Measurements from ENCODE around the gene CLASP2.

CLASP2 gene

DNA sequence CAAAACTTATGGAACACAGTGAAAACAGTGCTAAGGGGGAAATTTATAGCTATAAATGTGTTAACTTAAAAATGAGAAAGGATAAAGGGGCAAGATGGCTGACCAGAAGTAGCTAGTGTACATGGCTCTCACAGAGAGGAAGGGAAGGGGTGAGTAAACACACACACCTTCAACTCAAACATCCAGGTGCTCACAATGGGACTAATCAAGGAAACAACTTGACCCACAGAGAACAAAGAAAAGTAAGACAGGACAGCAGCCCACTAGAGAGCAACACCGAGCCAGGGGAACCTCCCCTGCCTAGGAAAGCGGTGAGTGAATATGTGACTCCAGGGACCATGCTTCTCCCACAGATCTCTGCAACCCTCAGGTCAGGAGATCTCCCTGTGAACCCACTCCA lies 192.8 kb downstream of the CLASP2 start:
- no peak for DNase-seq (ENCODE audit: low read depth, low spot score)
- TF ChIP-seq, protein P1, sequence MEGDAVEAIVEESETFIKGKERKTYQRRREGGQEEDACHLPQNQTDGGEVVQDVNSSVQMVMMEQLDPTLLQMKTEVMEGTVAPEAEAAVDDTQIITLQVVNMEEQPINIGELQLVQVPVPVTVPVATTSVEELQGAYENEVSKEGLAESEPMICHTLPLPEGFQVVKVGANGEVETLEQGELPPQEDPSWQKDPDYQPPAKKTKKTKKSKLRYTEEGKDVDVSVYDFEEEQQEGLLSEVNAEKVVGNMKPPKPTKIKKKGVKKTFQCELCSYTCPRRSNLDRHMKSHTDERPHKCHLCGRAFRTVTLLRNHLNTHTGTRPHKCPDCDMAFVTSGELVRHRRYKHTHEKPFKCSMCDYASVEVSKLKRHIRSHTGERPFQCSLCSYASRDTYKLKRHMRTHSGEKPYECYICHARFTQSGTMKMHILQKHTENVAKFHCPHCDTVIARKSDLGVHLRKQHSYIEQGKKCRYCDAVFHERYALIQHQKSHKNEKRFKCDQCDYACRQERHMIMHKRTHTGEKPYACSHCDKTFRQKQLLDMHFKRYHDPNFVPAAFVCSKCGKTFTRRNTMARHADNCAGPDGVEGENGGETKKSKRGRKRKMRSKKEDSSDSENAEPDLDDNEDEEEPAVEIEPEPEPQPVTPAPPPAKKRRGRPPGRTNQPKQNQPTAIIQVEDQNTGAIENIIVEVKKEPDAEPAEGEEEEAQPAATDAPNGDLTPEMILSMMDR (IDR thresholded peaks at IDR 0.05; ENCODE audit: insufficient read depth, low read length, missing control alignments) = no peak
- no peak overlapping the region for H3K4me3 ChIP-seq (ENCODE audit: low read depth, low read length)
- ChIA-PET POLR2A (no interaction called here), CTCF (no interaction called here)

DNA sequence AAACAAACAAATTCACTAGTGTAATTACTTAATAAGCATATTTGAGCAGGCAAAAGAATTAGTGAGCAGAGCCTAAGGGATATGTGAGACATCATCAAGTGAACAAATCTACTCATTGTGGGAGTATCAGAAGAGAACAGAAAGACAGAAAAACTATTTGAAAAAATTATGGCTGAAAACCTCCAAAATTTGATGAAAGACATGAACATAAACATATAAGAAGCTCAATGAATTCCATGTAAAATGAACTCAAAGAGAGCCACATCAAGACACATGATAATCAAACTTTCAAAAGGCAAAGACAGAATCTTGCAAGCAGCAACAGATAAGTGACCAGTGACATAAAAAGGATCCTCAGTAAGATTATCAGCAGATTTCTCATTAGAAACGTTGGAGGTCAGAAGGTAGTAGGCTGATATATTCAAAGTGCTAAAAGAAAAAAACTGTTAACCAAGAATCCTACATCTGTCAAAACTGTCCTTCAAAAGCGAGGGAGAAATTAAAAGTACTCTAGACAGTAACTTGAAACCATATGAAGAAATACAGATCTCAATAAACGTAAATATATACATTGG lies 194.9 kb downstream of the CLASP2 start:
- TF ChIP-seq, protein P1 (IDR thresholded peaks at IDR 0.05; ENCODE audit: insufficient read depth, low read length, missing control alignments) = no peak
- CTCF ChIA-PET = no interaction called here
- POLR2A ChIA-PET = no interaction called here

DNA sequence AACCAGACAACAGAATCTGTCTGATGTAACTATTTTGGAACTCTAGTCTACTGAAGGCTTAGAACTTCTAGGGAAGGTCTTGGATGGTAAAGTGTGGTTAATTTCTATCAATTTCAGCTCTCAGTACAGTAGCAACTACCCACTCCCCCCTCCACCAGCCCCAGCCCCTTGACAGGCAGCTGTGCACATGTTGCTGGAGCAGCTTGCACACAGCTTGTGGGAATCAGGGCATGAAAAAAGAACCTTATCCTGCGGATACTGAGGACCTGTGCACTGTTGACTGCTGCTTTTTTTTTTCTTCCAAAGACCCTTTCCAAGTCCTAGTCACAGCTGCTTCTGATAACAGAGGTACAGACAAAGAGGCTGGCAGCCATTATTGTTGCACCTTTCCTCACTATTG lies 196.3 kb downstream of the CLASP2 start:
- DNase-seq (ENCODE audit: low read depth, low spot score) = no peak
- TF ChIP-seq, protein P1 (IDR thresholded peaks at IDR 0.05; ENCODE audit: insufficient read depth, low read length, missing control alignments) = no peak
- ChIA-PET POLR2A (no interaction called here), CTCF (no interaction called here)
- H3K4me3 ChIP-seq (ENCODE audit: low read depth, low read length) = no peak overlapping the region

More for the DNA sequence above, 194.9 kb downstream of the CLASP2 start:
- DNase-seq (ENCODE audit: low read depth, low spot score) = no peak
- H3K4me3 ChIP-seq (ENCODE audit: low read depth, low read length) = no peak overlapping the region

DNA sequence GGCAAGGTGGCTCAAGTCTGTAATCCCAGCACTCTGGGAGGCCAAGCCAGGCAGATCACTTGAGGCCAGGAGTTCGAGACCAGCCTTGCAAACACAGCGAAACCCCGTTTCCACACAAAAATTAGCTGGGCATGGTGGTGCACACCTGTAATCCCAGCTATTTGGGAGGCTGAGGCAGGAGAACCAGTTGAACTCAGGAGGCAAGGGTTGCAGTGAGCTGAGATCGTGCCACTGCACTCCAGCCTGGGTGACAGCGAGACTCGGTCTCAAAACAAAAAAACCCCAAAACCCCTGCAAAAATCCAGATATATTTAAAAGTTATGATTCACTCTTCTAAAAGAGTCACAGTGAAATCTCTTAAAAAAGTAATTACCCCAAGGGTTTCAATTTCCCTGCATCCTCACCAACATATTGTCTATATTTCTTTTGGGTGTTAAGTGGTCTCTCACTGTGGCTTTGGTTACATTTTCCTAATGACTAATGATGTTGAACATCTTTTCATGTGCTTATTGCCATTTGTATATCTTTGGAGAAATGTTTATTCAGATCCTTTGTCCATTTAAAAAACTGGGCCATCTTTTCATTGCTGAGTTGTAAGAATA lies 204.7 kb downstream of the CLASP2 start:
- ChIA-PET CTCF (no interaction called here), POLR2A (no interaction called here)
- DNase-seq (ENCODE audit: low read depth, low spot score) = no peak
- no peak overlapping the region for H3K4me3 ChIP-seq (ENCODE audit: low read depth, low read length)
- TF ChIP-seq, protein P1 (IDR thresholded peaks at IDR 0.05; ENCODE audit: insufficient read depth, low read length, missing control alignments) = no peak

DNA sequence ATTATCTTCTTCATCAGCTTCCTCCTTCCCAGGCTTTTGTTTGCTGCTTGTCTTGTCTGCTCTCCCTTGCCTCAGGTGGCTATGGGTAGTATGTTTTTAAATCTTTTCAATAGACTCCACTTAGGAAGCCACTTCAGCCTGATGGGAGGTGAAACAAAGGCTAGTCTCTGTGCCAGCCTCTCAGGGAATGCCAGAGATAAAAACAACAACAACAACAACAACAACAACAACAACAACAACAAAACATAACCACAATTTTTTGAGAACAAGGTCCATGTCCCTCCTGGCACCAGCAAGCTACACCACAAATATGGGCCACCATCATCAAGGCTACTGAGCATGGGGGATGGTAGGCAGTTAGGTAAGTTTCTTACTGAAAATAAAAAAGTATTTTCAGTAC lies 213.0 kb downstream of the CLASP2 start:
- TF ChIP-seq, protein P1 (IDR thresholded peaks at IDR 0.05; ENCODE audit: insufficient read depth, low read length, missing control alignments) = no peak
- ChIA-PET POLR2A (no interaction called here), CTCF (no interaction called here)
- DNase-seq (ENCODE audit: low read depth, low spot score) = no peak
- no peak overlapping the region for H3K4me3 ChIP-seq (ENCODE audit: low read depth, low read length)

DNA sequence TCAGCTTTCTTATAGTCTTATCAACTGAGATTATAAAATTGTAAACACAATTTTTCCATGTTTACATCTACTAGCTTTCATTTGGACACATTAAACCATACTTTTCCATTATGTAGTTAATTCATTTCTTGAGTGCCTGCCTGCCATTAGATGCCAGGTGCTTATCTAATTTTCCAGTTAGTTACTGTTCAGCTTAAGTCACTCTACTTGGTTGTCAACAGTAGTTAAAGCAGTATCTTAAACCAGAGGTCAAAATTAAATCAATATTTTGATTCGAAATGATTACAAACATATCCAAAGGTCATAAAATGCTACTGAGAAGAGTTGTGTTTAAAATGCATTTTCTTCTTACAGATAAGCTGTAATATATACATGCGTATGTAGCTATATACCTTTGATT lies 221.6 kb downstream of the CLASP2 start:
- TF ChIP-seq, protein P1 (IDR thresholded peaks at IDR 0.05; ENCODE audit: insufficient read depth, low read length, missing control alignments) = no peak
- ChIA-PET POLR2A (no interaction called here), CTCF (interaction anchor here (1.0 kb wide), 1 partner anchor 291 kb away, joined by 3 read pairs; no protein-coding TSS in a partner anchor)
- no peak for DNase-seq (ENCODE audit: low read depth, low spot score)
- no peak overlapping the region for H3K4me3 ChIP-seq (ENCODE audit: low read depth, low read length)
